ENCODE results near the gene B4GALT1.
A peak's percentile ranks its signal among the peaks of the same experiment; 100 is the strongest.
"Not testable (repeated sequence)": the region's sequence is repeated elsewhere in the genome, so short reads cannot be mapped to it uniquely, and the experiment has no call there.

B4GALT1 gene

GRCh38 chr9:33161011-33161588, 6.0 kb downstream of the B4GALT1 start:
- DNase-seq: no peak

GRCh38 chr9:33160446-33160845, 6.7 kb downstream of the B4GALT1 start:
- not testable (repeated sequence) for DNase-seq

- no peak for DNase-seq
Measured at GRCh38 chr9:33159777-33160127, 7.4 kb downstream of the B4GALT1 start.

GRCh38 chr9:33158843-33159776, 8.0 kb downstream of the B4GALT1 start:
- no peak for DNase-seq

- DNase-seq: no peak
Measured at GRCh38 chr9:33157960-33158842, 8.9 kb downstream of the B4GALT1 start.

GRCh38 chr9:33155393-33155792, 11.7 kb downstream of the B4GALT1 start:
- DNase-seq: no peak

GRCh38 chr9:33154371-33154770, 12.8 kb downstream of the B4GALT1 start:
- no peak for DNase-seq

GRCh38 chr9:33153666-33154065, 13.5 kb downstream of the B4GALT1 start:
- no peak for DNase-seq

GRCh38 chr9:33153001-33153400, 14.1 kb downstream of the B4GALT1 start:
- DNase-seq: no peak

- no peak for DNase-seq
Measured at GRCh38 chr9:33151601-33152000, 15.5 kb downstream of the B4GALT1 start.

- DNase-seq: no peak
Measured at GRCh38 chr9:33151007-33151557, 16.1 kb downstream of the B4GALT1 start.

- no peak for DNase-seq
Measured at GRCh38 chr9:33148367-33149014, 18.6 kb downstream of the B4GALT1 start.

- no peak for DNase-seq
Measured at GRCh38 chr9:33147416-33148169, 19.5 kb downstream of the B4GALT1 start.

GRCh38 chr9:33146298-33146697, 20.8 kb downstream of the B4GALT1 start:
- no peak for DNase-seq

- no peak for DNase-seq
Measured at GRCh38 chr9:33144551-33144950, 22.6 kb downstream of the B4GALT1 start.

- DNase-seq: no peak
Measured at GRCh38 chr9:33143241-33143661, 23.9 kb downstream of the B4GALT1 start.

- DNase-seq: no peak
Measured at GRCh38 chr9:33142535-33142934, 24.6 kb downstream of the B4GALT1 start.

- no peak for DNase-seq
Measured at GRCh38 chr9:33140401-33141360, 26.5 kb downstream of the B4GALT1 start.

GRCh38 chr9:33139421-33140228, 27.5 kb downstream of the B4GALT1 start:
- peak; percentile 6 for DNase-seq

GRCh38 chr9:33138768-33139167, 28.4 kb downstream of the B4GALT1 start:
- DNase-seq: no peak

Measured in SHP77 treated with DMSO at 0.1 percent for 48 hours (cell line).